Thymus (tissue), 11 donors: Measurements from ENCODE around the gene ADD3. TPM values are rescaled to one million over a fixed set of nuclear protein-coding genes. Genes with fewer than 3 reads are reported as not detected.
A peak's percentile ranks its signal among the peaks of the same experiment; 100 is the strongest.

Source experiments
- DNase-seq, 9 donors: peaks; one replicate each; pipeline ENCODE4 v3.0.0-alpha.2; 2013; ENCODE audit warnings: low spot score in 9 of 9, low read depth in 6 of 9, missing footprints in 1 of 9
- H3K27ac ChIP-seq, 2 donors: one replicate each; pipeline ENCODE4 v1.5.1; 2013; ENCODE audit warnings: control low read depth in 1 of 2, low read depth in 1 of 2, low read length in 1 of 2, mild to moderate bottlenecking in 1 of 2, moderate library complexity in 1 of 2
- H3K27me3 ChIP-seq, 2 donors: one replicate each; pipeline ENCODE4 v1.5.1; 2013; ENCODE audit warnings: low read length in 1 of 2; ENCODE audit not compliant: control insufficient read depth in 2 of 2, insufficient read depth in 1 of 2
- H3K36me3 ChIP-seq, 2 donors: one replicate each; pipeline ENCODE4 v1.5.1; 2013; ENCODE audit warnings: low read length in 1 of 2, mild to moderate bottlenecking in 1 of 2, moderate library complexity in 1 of 2; ENCODE audit not compliant: control insufficient read depth in 2 of 2, insufficient read depth in 2 of 2
- H3K4me1 ChIP-seq, 2 donors: one replicate each; pipeline ENCODE4 v1.5.1; 2013; ENCODE audit warnings: low read length in 2 of 2; ENCODE audit not compliant: control insufficient read depth in 2 of 2, insufficient read depth in 2 of 2
- H3K4me3 ChIP-seq, 2 donors: one replicate each; pipeline ENCODE4 v1.5.1; 2013; ENCODE audit warnings: low read length in 2 of 2, control low read depth in 1 of 2, mild to moderate bottlenecking in 1 of 2
- H3K9me3 ChIP-seq, 2 donors: one replicate each; pipeline ENCODE4 v1.5.1; 2013; ENCODE audit warnings: low read length in 1 of 2, mild to moderate bottlenecking in 1 of 2; ENCODE audit not compliant: control insufficient read depth in 2 of 2, insufficient read depth in 1 of 2
- WGBS: extraction: QIAGEN DNeasy Blood & Tissue Kit; methylation state at CpG from one replicate; pipeline ENCODE4 v1.1.7; 2013; 5-methylcytosine and 5-hydroxymethylcytosine counted together
- polyA plus RNA-seq: library from polyadenylated mRNA; stranded (reverse); fragments of 200-250 nt; gene quantifications from one replicate; pipeline ENCODE4 v1.2.3, GENCODE V29; 2013
- total RNA-seq: library from RNA; stranded (reverse); fragments of 120-200 nt; gene quantifications from one replicate; pipeline ENCODE4 v1.2.4, GENCODE V29; 2013
- donor health status: healthy.

The ADD3 gene
- total and polyA plus RNA-seq, 2 donors = 112 to 217 TPM

- peak in 2 of 9 donors; percentile 41 to 64 for DNase-seq
- no peaks in the 10 kb centered on the region for H3K9me3 ChIP-seq
- H3K4me3 ChIP-seq = no peak overlapping the region
- 13% methylated on average over 4 of the region's 4 CpGs for WGBS
- peak overlapping the region in 1 of 2 donors; percentile 82 for H3K27ac ChIP-seq
- peaks cover 11 to 25% of the 10 kb centered on the region in 2 donors for H3K4me1 ChIP-seq
- no peaks in the 10 kb centered on the region for H3K36me3 ChIP-seq
- no peaks in the 10 kb centered on the region for H3K27me3 ChIP-seq
Measured at GRCh38 chr10:110059925-110060324, 52.1 kb downstream of the ADD3 start.

- Histone ChIP-seq H3K36me3 (no peaks in the 10 kb centered on the region), H3K27me3 (no peaks in the 10 kb centered on the region), H3K4me1 (peaks cover 11 to 25% of the 10 kb centered on the region in 2 donors), H3K4me3 (no peak overlapping the region), H3K27ac (no peak overlapping the region), H3K9me3 (no peaks in the 10 kb centered on the region)
- no peak for DNase-seq
- 98% methylated on average over 3 of the region's 3 CpGs for WGBS
Measured at GRCh38 chr10:110061687-110062086, 53.9 kb downstream of the ADD3 start.

- Histone ChIP-seq H3K27ac (no peak overlapping the region), H3K36me3 (no peaks in the 10 kb centered on the region), H3K4me3 (no peak overlapping the region), H3K27me3 (no peaks in the 10 kb centered on the region), H3K4me1 (peaks cover 6 to 18% of the 10 kb centered on the region in 2 donors), H3K9me3 (no peaks in the 10 kb centered on the region)
- DNase-seq = no peak
- WGBS = 97% methylated on average over 2 of the region's 2 CpGs
Measured at GRCh38 chr10:110065269-110065668, 57.5 kb downstream of the ADD3 start.

GRCh38 chr10:110067960-110068770, 60.4 kb downstream of the ADD3 start:
- Histone ChIP-seq H3K4me3 (no peak overlapping the region), H3K36me3 (no peaks in the 10 kb centered on the region), H3K27ac (peak overlapping the region in 1 of 2 donors; percentile 29), H3K4me1 (peaks cover 9 to 22% of the 10 kb centered on the region in 2 donors), H3K9me3 (no peaks in the 10 kb centered on the region), H3K27me3 (no peaks in the 10 kb centered on the region)
- WGBS = 7% methylated on average over 5 of the region's 5 CpGs
- peak; percentile 29 to 84 (median 61) for DNase-seq

DNA sequence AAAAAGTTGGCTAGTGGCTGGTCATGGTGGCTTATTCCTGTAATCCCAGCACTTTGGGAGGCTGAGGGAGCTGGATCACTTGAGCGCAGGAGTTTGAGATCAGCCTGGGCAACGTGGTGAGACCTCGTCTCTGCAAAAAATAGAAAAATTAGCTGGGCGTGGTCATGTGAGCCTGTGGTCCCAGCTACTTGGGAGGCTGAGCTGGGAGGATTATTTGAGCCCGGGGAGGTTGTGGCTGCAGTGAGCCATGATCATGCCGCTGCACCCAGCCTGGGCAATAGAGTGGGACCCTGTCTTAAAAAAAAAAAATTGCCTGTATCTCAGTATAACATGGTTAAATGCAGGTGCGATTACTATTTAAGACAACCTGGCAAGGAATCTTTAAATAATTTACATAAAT, 61.0 kb downstream of the ADD3 start:
- no peaks in the 10 kb centered on the region for H3K27me3 ChIP-seq
- H3K9me3 ChIP-seq = no peaks in the 10 kb centered on the region
- H3K4me1 ChIP-seq = peaks cover 9 to 25% of the 10 kb centered on the region in 2 donors
- no peak overlapping the region for H3K4me3 ChIP-seq
- H3K36me3 ChIP-seq = no peaks in the 10 kb centered on the region
- no peak for DNase-seq
- H3K27ac ChIP-seq = peak overlapping the region in 1 of 2 donors; percentile 29
- WGBS = 77% methylated on average over 7 of the region's 7 CpGs

DNA sequence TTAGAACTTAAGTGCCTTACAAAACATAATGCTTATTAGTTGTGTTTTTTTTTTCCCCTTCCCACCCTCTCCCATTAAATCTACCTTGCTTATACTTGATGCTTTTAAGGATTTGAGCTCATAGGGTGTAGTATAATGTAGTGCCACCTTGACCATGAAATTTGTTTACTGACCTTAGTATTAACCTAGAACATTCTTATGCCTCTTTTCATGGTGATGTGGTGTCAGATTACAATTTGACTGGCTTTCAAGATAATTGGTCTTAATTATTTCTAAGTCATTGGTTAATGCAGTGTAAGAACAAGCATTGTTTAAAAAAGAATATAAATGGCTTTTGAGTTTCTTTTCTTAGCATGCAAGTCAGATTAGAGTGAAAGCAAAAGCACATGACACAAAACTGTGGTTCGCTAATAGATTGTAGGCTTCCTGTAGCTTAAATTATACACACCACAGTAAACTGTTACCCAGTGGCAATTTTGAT, 61.8 kb downstream of the ADD3 start:
- Histone ChIP-seq H3K4me3 (no peak overlapping the region), H3K27me3 (no peaks in the 10 kb centered on the region), H3K27ac (peak overlapping the region in 1 of 2 donors; percentile 38), H3K4me1 (peaks cover 9 to 29% of the 10 kb centered on the region in 2 donors), H3K9me3 (no peaks in the 10 kb centered on the region), H3K36me3 (no peaks in the 10 kb centered on the region)
- WGBS = 13% methylated on average over 1 of the region's 1 CpG
- peak in 1 of 9 donors; percentile 65 for DNase-seq

DNA sequence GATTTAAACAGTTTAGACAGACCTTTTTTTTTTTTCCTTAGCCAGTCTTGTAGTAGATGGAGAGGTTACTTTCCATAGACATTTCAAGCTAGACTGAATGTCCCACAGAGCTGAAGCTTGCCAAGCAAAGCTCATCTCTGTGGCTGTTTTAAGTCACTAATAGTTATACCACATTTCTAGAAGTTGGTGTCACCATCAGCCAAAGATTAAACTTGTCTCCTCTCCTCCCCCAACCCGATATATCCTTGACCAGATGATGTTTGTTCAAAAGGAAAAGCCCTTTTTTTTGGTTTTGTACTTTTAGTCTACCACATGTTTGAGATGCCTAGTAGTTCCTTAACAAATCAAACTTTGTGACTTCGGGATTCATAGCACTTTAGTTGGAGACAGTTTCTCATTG, 66.1 kb downstream of the ADD3 start:
- peaks cover 17 to 31% of the 10 kb centered on the region in 2 donors for H3K4me1 ChIP-seq
- no peak for DNase-seq
- H3K4me3 ChIP-seq = no peak overlapping the region
- H3K27me3 ChIP-seq = no peaks in the 10 kb centered on the region
- H3K36me3 ChIP-seq = no peaks in the 10 kb centered on the region
- no peaks in the 10 kb centered on the region for H3K9me3 ChIP-seq
- H3K27ac ChIP-seq = no peak overlapping the region
- 96% methylated on average over 2 of the region's 2 CpGs for WGBS

GRCh38 chr10:110074298-110074697, 66.5 kb downstream of the ADD3 start:
- H3K36me3 ChIP-seq = no peaks in the 10 kb centered on the region
- 92% methylated on average over 3 of the region's 3 CpGs for WGBS
- H3K27ac ChIP-seq = no peak overlapping the region
- no peaks in the 10 kb centered on the region for H3K9me3 ChIP-seq
- peaks cover 17 to 30% of the 10 kb centered on the region in 2 donors for H3K4me1 ChIP-seq
- H3K27me3 ChIP-seq = no peaks in the 10 kb centered on the region
- H3K4me3 ChIP-seq = no peak overlapping the region
- DNase-seq = no peak

- DNase-seq = no peak
- H3K4me3 ChIP-seq = no peak overlapping the region
- no peaks in the 10 kb centered on the region for H3K9me3 ChIP-seq
- peaks cover 17 to 29% of the 10 kb centered on the region in 2 donors for H3K4me1 ChIP-seq
- H3K36me3 ChIP-seq = no peaks in the 10 kb centered on the region
- no peaks in the 10 kb centered on the region for H3K27me3 ChIP-seq
- WGBS = 92% methylated on average over 2 of the region's 2 CpGs
- H3K27ac ChIP-seq = peak overlapping the region; percentile 18 to 31
Measured at GRCh38 chr10:110074758-110075671, 67.2 kb downstream of the ADD3 start.
